GM23248 (cell line): ENCODE data around the gene GLDC.

Experiments used
- EZH2 ChIP-seq: fragments of 200-600 bp; sonication (generic); IDR thresholded peaks from 2 replicates; pipeline ENCODE4 v1.6.1; 2018; ENCODE audit warnings: antibody characterized with exemption, mild to moderate bottlenecking; ENCODE audit not compliant: insufficient read depth, poor library complexity, severe bottlenecking
- EZH2phosphoT487 ChIP-seq: fragments of 200-600 bp; sonication (generic); IDR thresholded peaks from 2 replicates; pipeline ENCODE4 v1.6.1; 2018; ENCODE audit warnings: antibody characterized with exemption, moderate library complexity, mild to moderate bottlenecking, low read depth; ENCODE audit not compliant: insufficient read depth

DNA sequence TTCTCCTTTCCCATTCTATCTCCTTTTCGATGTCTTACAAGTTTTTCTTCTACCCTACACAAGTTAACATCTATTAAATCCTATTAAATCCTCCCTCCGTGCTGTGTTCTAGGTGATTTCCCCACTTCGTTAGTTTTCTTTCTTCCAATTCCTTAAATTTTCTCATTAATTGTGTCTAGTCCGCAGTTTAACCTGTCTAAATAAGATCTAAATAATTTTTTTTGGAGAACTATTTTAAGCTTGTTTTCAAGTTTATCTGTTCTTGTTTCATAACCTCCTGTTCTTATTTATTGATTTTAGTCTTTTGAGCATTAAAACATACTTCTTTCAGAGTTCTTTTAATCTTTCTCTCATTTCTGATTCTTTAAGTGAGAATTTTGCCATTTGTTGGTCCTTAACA is 123.3 kb downstream of the GLDC start:
- no peak for TF ChIP-seq EZH2
- TF ChIP-seq EZH2phosphoT487, result no peak
